Fibroblast of the aortic adventitia (primary cell): ENCODE measurements around the gene OR10H2. TPM values are rescaled to one million over a fixed set of nuclear protein-coding genes. Genes with fewer than 3 reads are reported as not detected.
"Not testable (repeated sequence)": the region's sequence is repeated elsewhere in the genome, so short reads cannot be mapped to it uniquely, and the experiment has no call there.

Experiments
- DNase-seq: peaks from one replicate; pipeline ENCODE4 v3.0.0-alpha.2; 2010; ENCODE audit warnings: low read depth
- H3K4me3 ChIP-seq: 2 replicates; pipeline ENCODE4 v1.5.1; 2011; ENCODE audit warnings: low read depth, mild to moderate bottlenecking, control low read depth, low read length, moderate library complexity
- total RNA-seq: library from RNA; depleted of rRNA; stranded (reverse); fragments of >200 nt; gene quantifications from 2 replicates; pipeline ENCODE4 v1.2.3, GENCODE V29; 2012; ENCODE audit warnings: low replicate concordance
- TF ChIP-seq, protein P1 (sequence below): IDR thresholded peaks from 2 replicates; pipeline ENCODE4 v1.5.1; 2011; ENCODE audit warnings: mild to moderate bottlenecking, low read length, control low read depth, inconsistent platforms; ENCODE audit not compliant: insufficient read depth

Gene OR10H2
- total RNA-seq, 1 donor: not detected

DNA sequence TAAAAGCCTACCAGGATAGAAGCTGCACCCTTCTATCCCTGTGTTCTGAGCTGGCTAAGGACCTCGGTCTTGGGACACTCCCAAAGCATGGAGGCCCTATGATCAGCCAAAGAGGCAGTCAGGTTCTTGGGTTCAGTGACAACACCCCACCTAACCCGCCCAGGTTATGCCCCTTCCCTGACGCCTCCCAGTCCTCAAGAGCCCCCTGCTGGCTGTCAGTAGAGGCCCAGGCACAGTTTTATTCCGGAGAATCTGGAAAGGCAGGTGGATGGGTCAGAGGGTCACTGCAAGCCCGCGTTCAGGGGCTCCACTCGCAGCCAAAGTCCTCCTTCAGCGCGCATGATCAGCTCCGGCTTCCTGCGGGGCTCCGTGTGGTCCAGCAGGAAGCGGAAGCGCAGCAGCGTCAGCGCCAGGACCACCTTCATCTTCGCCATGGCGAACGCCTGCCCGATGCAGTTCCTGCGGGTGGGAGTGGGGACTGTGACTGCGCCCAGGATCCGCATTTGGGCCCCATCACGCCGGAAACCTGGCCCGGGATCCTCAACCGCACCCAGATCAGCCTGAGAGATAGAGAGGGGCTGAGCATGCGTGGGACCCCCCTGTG is 32.2 kb downstream of the OR10H2 start:
- no peak overlapping the region for H3K4me3 ChIP-seq
- no peak for DNase-seq
- TF ChIP-seq, protein P1, sequence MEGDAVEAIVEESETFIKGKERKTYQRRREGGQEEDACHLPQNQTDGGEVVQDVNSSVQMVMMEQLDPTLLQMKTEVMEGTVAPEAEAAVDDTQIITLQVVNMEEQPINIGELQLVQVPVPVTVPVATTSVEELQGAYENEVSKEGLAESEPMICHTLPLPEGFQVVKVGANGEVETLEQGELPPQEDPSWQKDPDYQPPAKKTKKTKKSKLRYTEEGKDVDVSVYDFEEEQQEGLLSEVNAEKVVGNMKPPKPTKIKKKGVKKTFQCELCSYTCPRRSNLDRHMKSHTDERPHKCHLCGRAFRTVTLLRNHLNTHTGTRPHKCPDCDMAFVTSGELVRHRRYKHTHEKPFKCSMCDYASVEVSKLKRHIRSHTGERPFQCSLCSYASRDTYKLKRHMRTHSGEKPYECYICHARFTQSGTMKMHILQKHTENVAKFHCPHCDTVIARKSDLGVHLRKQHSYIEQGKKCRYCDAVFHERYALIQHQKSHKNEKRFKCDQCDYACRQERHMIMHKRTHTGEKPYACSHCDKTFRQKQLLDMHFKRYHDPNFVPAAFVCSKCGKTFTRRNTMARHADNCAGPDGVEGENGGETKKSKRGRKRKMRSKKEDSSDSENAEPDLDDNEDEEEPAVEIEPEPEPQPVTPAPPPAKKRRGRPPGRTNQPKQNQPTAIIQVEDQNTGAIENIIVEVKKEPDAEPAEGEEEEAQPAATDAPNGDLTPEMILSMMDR: no peak

GRCh38 chr19:15769586-15769985 is 41.8 kb downstream of the OR10H2 start:
- H3K4me3 ChIP-seq: no peak overlapping the region
- no peak for DNase-seq
- TF ChIP-seq, protein P1: no peak

DNA sequence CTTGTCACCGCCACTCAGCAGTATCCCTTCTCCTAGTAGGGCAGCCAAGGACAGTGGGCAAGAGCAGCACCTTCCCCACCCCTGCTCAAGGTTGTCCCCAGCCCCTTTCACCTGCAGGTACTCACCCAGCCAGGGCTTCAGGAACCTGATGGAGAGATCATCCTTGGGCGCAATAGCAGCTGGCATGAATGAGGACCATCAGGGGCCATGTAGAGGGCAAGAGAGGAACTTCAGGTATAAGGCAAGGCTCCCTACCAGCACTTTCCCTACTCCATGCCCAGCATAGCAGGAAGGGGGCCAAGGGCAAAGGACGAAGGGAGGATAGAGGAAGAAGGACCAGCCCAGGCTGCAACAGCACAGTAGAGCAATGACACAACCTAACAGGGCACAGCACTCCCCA is 46.3 kb downstream of the OR10H2 start:
- not testable (repeated sequence) for H3K4me3 ChIP-seq, DNase-seq

GRCh38 chr19:15775249-15775648 is 47.4 kb downstream of the OR10H2 start:
- DNase-seq: no peak
- no peak overlapping the region for H3K4me3 ChIP-seq
- TF ChIP-seq, protein P1: no peak

GRCh38 chr19:15776264-15776663 is 48.4 kb downstream of the OR10H2 start:
- TF ChIP-seq, protein P1: no peak
- H3K4me3 ChIP-seq: no peak overlapping the region
- DNase-seq: no peak

GRCh38 chr19:15776991-15777970 is 49.5 kb downstream of the OR10H2 start:
- DNase-seq: no peak
- TF ChIP-seq, protein P1: no peak
- no peak overlapping the region for H3K4me3 ChIP-seq

Other genes starting within 250 kb of the OR10H2 start
- not detected in 2 replicates for gene PGLYRP2, start 248.5 kb upstream of the OR10H2 start, total RNA-seq
- not detected in 2 replicates for gene CYP4F22, start 219.5 kb upstream of the OR10H2 start, total RNA-seq
- gene CYP4F8, start 112.8 kb upstream of the OR10H2 start, total RNA-seq: not detected in 2 replicates
- gene CYP4F3, start 87.1 kb upstream of the OR10H2 start, total RNA-seq: not detected in 2 replicates
- not detected in 2 replicates for gene CYP4F12, start 54.9 kb upstream of the OR10H2 start, total RNA-seq
- gene OR10H3, start 10.0 kb downstream of the OR10H2 start, total RNA-seq: not detected in 2 replicates
- not detected in 2 replicates for gene OR10H5, start 59.6 kb downstream of the OR10H2 start, total RNA-seq
- not detected in 2 replicates for gene OR10H1, start 87.6 kb downstream of the OR10H2 start, total RNA-seq
- not detected in 2 replicates for gene CYP4F2, start 170.1 kb downstream of the OR10H2 start, total RNA-seq
- not detected in 2 replicates for gene CYP4F11, start 206.5 kb downstream of the OR10H2 start, total RNA-seq
- gene OR10H4, start 221.0 kb downstream of the OR10H2 start, total RNA-seq: not detected in 2 replicates